HG02623 (cell line): Measurements from ENCODE around the gene TDRKH.
"Not testable (repeated sequence)": the region's sequence is repeated elsewhere in the genome, so short reads cannot be mapped to it uniquely, and the experiment has no call there.

Source experiments
- ATAC-seq: cut with Tn5 transposase; IDR thresholded peaks from one replicate; pipeline ENCODE4 v1.9.1; 2021; ENCODE audit warnings: moderate library complexity; ENCODE audit not compliant: unreplicated experiment

Gene TDRKH

DNA sequence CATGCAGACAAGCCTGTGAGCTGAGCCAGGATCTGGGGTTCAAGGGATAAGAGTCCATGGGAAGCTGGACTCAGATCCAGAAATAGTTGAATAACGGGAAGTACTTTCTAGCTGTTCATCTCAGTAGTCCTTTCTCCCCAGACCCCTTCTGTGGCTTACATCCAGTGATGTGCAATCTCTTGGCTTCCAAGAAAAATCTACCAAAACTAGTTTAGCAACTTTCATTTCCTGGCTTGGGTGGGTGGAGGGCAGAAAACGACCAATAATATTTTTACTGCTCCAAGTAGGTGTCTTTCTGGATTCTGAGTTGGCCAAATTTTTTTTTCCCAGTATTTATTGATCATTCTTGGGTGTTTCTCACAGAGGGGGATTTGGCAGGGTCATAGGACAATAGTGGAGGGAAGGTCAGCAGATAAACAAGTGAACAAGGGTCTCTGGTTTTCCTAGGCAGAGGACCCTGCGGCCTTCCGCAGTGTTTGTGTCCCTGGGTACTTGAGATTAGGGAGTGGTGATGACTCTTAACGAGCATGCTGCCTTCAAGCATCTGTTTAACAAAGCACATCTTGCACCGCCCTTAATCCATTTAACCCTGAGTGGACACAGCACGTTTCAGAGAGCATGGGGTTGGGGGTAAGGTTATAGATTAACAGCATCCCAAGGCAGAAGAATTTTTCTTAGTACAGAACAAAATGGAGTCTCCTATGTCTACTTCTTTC is 21.8 kb downstream of the TDRKH start:
- ATAC-seq = not testable (repeated sequence)

DNA sequence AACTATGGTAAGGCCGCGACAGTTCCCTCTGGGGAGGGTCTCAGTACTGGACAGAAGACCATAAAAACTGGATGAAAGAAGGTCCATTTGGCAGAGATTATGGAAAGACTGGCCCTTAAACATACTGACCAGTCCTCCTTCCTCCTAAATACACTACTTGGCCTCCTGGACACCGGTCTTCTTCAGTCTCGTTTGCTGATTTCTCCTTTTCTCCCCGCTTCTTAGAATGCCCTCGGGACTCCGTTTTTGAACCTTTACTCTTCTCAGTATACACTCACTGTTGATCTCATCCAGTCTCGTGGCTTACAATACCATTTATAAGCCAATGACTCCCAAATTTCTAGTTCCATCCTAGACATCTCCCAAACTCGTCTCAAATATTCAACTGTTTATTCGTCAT is 26.3 kb downstream of the TDRKH start:
- ATAC-seq = no peak

DNA sequence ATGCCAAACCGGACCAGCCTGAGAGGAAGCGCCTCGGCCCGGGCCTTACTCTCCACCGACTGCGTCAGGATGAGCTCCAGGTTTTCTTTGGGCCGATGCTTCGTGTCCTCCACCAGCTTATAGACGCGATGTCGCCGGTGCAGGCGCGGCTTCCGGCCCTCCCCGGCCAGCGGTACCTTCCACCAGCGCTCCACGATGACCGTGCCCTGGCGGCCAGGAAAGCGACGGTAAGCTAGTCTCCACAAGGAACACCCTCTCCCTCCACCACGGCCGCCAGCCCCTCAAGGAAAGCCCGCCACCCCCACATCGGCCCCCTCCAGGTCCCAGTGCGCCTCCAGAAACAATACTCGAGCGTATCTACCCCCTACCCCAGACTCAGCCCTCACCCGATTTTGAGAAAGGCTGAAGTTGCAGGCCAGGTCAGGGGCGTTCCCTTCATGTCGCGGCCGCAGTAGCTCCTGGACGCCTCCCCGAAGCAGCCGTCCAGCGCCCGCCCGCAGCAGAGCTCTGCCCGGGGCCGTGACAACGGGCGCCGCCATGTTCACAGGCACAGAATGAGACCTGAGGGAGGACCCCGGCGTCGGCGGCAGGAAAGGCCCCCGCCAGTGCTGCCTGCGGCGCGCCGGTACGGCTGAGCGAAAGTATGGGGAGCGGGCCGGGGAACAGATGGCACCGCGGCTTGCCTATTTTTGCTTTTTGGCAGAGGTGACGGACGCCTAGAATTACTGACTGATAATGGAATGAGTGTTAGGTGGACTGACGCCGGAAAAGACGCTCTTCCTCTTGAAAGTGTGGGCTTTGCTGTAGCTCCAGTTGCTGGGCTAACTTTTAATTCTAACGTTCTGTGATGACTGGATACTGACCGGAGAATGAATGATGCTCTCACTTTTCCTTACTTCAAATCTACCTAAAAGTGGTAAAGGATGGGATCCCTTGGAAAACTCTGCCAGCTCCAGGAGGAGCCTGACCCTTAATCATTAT is 27.1 kb downstream of the TDRKH start, which contains the start of gene MRPL9:
MRPL9 (minus strand) TSS at position 556 of the 981 bp plus-strand sequence; CDS start at position 539, 17 bp downstream.
- peak; percentile 84 for ATAC-seq

DNA sequence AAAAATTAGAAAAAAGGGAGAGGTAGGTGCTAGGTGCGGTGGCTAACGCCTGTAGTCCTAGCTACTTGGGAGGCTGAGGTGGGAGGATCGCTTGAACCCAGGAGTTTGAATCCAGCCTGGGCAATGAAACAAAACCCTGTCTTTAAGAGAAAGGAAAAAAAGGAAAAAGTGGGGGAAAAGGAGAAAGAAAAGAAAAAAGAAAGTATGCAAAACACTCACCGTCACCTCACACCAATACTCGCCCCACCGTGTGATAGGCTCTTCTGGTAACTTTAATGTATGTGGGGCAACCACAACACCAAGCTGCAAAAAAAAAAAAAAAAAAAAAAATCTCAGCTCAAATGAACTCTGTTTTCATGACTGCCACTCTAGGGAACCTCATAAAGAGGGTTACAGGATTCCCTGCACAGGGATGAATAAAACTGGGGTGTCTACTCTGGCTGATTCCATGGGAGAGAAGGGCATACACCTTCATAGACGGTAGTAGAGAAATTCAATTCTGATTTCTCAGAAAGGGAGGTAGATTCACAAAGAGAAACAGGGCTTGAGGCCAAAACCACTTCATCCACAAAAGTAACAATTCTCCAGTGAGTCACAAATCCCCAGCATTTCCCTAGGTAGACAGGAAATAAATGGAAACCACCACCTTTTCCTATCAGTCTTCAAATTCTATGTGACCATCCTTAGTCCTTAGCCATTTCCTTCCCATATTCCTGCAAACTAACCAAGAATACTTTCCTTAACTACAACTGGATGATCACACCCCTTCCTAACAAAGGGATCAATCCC is 29.5 kb downstream of the TDRKH start:
- no peak for ATAC-seq

DNA sequence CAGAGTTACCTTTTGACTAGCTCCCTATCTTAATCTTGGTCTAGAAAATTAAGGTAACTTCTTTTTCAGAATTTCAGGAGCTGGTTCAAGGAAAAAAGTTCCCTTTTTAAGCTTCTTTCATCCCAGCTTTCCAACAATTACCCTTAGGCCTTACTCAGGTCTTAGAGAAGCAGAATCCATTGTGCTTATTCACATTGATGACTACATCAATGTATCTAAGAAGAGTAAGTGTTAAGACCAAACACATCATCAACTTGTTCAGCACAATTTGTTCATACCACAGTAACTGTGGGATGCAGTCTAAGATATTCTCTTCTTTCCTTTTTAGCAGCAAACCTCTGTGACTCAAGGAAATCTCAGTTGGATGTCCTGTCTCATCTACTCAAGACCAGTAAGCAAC is 31.1 kb downstream of the TDRKH start:
- ATAC-seq = no peak

DNA sequence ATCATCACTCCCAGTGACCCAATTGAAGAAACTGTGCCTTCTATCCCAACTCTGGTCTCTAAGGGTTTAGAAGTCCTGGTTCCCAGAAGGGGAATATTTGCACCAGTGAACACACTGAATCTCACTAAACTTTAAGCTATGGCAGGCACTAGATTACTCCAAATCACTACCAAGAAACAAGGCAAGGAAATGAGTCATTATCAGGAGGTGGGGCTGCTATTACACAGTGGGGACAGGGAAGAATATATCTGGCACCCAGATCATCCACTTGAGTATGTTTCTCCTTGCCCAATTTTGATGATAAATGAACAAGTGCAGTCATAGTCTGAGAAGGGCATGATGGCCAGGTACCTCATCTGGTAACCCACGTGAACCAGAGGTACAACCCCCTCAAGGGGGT is 34.0 kb downstream of the TDRKH start:
- no peak for ATAC-seq

DNA sequence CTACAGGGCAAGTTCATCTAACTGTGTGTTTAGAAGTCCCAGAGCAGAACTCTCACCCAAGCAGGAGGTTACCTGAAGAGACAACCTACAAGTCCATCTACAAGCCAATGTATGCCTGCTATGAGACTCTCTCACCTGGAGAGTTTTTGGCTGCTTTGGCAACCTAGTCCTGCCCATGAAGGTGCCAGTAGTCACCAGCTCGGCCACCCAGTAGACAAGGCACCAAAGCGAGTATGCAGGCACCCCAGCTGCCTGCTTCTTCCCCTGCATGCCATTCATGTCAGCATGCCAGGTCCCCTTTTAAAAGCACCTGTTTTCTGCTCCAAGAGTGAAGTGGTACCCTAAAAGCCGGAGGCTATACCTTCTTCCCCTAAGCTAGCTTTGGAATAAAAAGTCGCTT is 48.8 kb downstream of the TDRKH start:
- no peak for ATAC-seq

DNA sequence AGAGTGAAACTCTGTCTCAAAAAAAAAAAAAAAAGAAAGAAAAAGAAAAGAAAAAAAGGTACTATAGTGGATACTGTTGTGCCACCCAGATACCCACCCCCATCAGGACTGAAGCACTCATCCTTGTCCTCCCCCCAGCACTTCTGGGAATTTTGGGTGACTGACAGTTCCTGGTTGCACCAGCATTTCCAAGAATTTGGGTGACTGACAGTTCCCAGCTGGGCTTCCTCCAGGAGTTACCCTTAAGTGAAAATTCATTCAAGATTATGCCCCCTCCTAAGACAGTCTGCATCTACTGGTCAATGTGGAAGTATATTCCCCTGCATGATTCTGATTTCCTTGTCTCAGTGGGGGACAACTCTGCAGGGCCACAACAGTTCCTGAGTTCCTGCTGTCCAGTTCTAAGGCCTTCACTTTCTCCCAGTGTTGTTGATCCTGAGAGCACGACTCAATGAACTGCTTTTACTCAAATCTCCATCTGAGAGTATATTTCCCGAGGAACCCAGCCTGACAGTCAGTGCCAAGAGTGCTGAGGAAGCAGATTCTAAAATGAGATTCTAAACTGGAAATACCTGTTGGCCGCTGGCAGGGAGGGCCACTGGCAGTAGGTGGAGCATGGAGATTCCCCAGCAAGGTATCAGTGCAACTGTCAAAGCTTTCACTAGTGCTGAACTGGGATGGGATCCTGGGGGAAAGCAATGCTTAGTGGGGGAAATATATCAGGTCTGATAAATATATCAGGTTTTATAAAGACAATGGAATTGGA is 50.5 kb downstream of the TDRKH start:
- ATAC-seq = no peak

DNA sequence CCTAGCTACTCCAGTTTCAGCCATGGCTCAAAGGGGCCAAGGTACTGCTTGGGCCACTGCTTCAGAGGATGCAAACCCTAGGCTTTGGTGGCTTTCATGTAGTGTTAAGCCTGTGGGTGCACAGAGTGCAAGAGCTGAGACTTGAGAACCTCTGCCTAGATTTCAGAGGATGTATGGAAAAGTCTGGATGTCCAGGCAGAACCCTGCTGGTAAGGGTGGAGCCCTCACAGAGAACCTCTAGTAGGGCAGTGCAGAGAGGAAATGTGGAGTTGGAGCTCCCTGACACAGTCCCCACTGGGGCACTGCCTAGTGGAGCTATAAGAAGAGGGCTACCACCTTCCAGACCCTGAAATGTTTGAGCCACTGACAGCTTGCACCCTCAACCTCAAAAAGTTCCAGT is 52.8 kb downstream of the TDRKH start:
- no peak for ATAC-seq

DNA sequence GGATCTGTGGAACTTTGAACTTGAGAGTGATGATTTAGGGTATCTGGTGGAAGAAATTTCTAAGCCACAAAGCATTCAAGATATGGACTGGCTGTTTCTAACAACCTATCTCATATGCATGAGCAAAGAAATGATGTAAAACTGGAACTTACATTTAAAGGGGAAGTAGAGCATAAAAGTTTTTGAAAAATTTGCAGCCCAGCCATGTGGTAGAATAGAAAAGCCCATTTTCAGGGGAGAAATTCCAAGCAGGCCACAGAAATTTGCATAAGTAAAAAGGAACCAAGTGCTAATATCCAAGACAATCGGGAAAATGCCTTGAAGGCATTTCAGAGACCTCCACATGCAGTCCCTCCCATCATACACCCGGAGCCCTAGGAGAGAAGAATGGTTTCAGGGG is 53.3 kb downstream of the TDRKH start:
- ATAC-seq = no peak

DNA sequence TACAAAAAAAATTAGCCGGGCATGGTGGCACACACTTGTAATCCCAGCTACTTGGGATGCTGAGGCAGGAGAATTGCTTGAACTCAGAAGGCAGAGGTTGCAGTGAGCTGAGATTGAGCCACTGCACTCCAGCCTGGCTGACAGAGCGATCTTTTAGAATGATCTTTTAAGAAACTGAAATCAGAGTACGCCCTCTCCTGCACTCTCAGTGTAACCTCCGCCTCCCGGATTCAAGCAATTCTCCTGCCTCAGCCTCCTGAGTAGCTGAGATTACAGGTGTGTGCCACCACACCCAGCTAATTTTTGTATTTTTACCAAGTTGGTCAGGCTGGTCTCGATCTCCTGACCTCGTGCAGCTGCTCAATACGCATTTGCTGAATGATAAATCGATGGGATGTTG is 56.3 kb downstream of the TDRKH start:
- not testable (repeated sequence) for ATAC-seq

DNA sequence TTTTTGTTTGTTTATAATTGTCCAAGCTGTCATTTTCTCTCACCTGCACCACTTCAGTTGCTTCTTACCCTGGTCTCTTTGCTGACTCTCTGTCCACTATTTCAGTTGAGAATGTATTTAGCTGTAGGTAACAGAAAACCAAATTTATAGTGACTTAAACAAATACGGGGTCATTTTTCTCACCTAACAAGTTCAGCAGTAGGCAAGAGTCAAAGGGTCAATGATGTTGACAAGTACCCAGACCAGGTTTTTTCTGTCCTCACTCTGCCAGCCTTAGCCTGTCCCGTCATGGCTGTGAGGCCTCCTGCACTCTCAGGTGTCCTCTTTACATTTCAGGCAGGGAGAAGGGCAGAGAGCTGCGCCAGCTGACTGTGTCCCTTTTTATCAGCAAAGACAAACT is 57.2 kb downstream of the TDRKH start:
- no peak for ATAC-seq

DNA sequence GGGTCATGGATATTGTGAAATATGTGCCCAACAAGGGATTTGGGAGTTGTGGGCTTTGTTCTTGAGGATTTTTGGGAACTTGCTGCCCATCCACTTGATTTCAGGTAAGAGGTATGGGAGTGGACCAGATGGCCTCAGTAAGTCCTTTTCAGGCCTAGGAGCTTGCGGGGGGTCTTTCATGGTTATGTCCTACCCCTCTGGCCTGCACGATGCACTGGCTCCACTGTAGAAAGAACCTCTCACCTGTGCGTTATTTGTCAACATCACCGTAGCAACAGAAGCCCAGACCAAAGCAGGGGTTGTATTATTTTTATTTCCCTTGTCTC is 60.4 kb downstream of the TDRKH start:
- ATAC-seq = no peak

DNA sequence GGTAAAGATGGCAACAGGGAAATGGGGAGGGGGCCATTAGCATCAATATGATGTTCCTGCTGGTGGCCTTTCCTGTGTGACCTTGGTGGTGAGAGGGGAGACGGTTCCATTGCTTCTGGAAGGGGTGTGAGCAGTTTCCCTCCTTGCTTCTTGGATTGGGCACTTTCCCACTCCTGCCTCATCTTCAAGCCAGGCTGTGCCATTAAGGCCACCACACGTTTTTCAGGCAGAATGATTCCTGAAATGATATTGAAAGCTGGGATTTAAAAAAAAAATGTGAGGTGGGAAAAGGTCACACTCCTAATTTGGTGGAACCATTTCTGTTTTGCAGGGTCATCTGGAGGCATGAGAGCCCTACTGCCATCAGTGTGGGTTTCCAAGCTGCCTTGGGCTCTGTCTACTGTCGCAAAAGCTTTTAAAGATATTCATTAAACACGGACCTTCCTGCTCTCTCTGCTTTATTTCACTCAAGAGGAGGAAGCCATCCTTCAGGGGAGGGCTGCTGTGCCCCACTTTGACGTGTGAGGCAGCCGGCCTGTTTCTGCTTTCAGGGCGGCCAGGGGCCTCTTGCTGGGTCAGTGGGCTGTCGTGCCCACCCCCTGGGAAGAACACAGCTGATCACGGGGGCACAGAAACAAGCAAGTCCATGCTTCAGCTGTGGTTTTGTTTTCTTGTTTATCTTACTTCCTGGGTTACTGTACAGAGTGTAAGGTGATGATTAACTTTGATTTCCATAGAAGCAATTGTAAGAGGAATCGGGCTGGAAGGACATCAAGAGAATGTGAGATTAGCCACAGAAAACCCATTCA is 60.9 kb downstream of the TDRKH start:
- ATAC-seq = no peak

DNA sequence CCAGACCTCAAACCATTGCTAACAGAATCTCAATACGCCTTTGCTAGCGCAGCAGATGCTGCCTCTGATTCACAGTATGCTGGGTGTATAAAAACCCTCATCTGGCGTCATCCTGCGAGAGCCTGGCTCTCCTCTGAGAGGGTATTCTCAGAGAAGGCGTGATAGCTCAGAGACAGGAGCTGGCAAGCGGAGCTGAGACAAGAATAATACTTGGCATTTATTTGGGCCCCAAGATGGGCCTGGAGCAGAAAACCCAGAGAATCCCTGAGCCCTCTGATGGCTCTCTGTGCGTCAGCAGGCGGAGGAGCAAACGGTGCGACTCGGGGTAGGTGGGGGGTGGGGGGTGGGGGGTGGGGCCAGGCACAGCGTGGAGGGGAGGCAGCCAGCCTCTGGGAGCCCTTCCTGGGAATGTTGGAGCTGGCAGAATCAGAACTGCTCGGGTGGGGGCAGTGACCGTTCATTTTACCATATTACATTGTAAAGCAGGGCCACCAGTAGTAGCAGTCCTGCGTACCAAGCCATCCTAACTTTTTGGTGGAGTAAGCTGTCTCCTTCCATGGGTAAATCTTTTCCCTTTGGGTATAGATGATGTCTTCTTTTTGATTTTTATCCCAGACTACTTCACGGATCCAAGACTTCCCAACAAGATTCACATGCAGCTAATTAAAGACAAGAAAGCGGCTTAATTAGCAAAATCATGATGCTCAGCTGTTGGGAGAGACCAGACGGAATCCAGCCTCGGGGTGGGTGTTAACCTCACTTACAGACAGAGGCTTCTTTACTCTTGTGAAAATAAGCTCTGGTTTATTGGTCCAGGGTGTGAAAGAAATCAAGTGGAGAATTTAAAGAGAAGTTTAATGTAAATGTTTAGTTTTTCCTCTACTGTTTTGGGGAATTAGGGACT is 61.9 kb downstream of the TDRKH start:
- ATAC-seq = no peak

DNA sequence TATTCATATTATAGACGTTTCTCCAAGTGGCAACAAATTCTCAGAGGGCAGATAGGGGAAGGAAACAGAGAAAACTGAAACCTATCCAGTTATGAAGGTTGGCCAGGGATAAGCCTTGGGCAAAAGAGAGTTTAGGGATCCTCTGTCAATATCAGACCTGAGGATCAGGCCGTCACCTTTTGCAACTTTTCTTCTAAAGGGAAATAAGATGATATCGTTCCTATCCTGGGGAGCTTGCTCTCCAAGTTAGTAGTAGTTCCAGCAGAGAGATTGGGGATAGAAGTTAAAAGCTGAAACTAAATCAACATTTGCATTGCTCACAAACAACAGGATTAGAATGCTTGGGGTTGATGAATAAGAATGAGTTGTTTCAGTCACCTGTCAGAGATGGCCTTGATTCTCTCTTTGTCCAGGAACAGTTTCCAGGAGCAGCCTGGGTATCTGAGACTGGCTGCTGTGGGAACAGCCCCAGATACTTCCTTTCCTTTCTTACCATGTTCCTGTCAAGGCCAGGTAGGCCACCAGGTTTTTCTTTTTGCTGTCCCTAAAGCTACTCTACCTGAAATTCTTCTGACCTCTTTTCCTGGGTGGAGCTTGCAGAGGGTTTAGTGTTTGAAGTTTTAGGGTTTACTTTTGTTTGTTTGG is 66.5 kb downstream of the TDRKH start:
- no peak for ATAC-seq
